Measurements from ENCODE around the gene PTPRZ1. TPM values are rescaled to one million over a fixed set of nuclear protein-coding genes. Genes with fewer than 3 reads are reported as not detected.

Gene PTPRZ1
- total and polyA plus RNA-seq, 2 of the 8 experiments (the other 6 are each of a cell fraction or from before 2014, with no cell fraction given): 112 to 135 TPM

DNA sequence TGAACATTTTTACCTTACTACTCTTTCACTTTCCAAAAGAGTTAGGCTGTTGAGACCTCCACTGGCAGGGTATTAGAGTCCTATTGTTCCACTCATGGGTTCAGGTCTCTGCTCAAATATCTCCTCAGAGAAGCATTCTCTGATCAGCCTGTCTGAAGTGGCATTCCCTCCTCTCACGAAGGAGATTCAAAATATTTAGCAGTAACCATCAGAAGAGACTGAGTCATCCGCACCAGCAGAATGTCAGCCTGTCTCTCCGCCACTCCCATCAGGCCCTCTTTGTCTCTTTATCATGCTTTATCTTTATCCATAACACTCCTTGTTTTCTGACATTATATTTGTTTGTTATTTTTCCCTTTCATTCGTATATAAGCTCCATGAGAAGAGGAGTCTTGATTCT, 192.0 kb downstream of the PTPRZ1 start:
- H3K9me3 ChIP-seq (ENCODE audit: insufficient read depth in 2 of 2, low read depth in 1 of 2, low read length in 1 of 2): no peaks in the 10 kb centered on the region
- no peaks in the 10 kb centered on the region for H3K79me1 ChIP-seq (ENCODE audit: low read depth, low read length)
- H2BK120ac ChIP-seq (replicated peaks; ENCODE audit: low read depth, low read length): no peak overlapping the region
- FAIRE-seq (no peak), DNase-seq (ENCODE audit: low read depth in 1 of 2, low spot score in 2 of 2) (no peak)
- H2BK5ac ChIP-seq (ENCODE audit: low read depth, low read length): no peak overlapping the region
- H3K27ac ChIP-seq (ENCODE audit: low read depth, low read length): no peak overlapping the region
- 89% methylated on average over 4 of the region's 4 CpGs; no CpG with 5 or more reads in 1 of the 2 experiments for WGBS, 2 experiments (ENCODE audit: extremely low coverage in 1 of 2, insufficient coverage in 1 of 2, insufficient read length in 1 of 2, insufficient replicate concordance in 2 of 2, low coverage in 1 of 2, low lambda C conversion rate in 2 of 2, missing lambda C conversion rate in 1 of 2)
- TF ChIP-seq TAF1 (IDR thresholded peaks at IDR 0.05; ENCODE audit: low read depth, low read length): no peak
- no peak for TF ChIP-seq RAD21 (IDR thresholded peaks at IDR 0.05 in 1 of 2, conservative IDR thresholded peaks at IDR 0.05 in 1 of 2; ENCODE audit: low read depth in 2 of 2, low read length in 2 of 2)
- no peak for TF ChIP-seq FOSL1 (IDR thresholded peaks at IDR 0.05; ENCODE audit: insufficient read depth, low read depth, low read length)
- no peak for TF ChIP-seq NRF1 (IDR thresholded peaks at IDR 0.05; ENCODE audit: low read depth, low read length)
- TF ChIP-seq, protein P1, sequence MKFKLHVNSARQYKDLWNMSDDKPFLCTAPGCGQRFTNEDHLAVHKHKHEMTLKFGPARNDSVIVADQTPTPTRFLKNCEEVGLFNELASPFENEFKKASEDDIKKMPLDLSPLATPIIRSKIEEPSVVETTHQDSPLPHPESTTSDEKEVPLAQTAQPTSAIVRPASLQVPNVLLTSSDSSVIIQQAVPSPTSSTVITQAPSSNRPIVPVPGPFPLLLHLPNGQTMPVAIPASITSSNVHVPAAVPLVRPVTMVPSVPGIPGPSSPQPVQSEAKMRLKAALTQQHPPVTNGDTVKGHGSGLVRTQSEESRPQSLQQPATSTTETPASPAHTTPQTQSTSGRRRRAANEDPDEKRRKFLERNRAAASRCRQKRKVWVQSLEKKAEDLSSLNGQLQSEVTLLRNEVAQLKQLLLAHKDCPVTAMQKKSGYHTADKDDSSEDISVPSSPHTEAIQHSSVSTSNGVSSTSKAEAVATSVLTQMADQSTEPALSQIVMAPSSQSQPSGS (IDR thresholded peaks at IDR 0.05; ENCODE audit: low read length): no peak
- no peak for TF ChIP-seq POU5F1 (IDR thresholded peaks at IDR 0.05; ENCODE audit: low read depth, low read length)
- TF ChIP-seq BACH1 (IDR thresholded peaks at IDR 0.05; ENCODE audit: low read length): no peak
- no peak for TF ChIP-seq SP1 (IDR thresholded peaks at IDR 0.05; ENCODE audit: low read depth, low read length)
- no peak overlapping the region for H4K8ac ChIP-seq (ENCODE audit: extremely low read depth, insufficient read depth, low read length)
- H3K4me2 ChIP-seq (ENCODE audit: insufficient read depth in 1 of 2, low read depth in 2 of 2, low read length in 2 of 2): no peak overlapping the region
- peaks cover 0 to 2% of the 10 kb centered on the region in 2 experiments for H4K20me1 ChIP-seq (replicated peaks in 1 of 2; ENCODE audit: control insufficient read depth in 1 of 2, insufficient read depth in 2 of 2, low read length in 2 of 2)
- no peak overlapping the region for H3K4ac ChIP-seq (replicated peaks; ENCODE audit: insufficient read length, low read depth, low read length)
- no peak overlapping the region for H2AFZ ChIP-seq (ENCODE audit: low read length)
- no peak overlapping the region for H3K4me3 ChIP-seq (ENCODE audit: extremely low read depth in 1 of 4, insufficient read depth in 2 of 4, low read depth in 3 of 4, low read length in 4 of 4)
- H3K14ac ChIP-seq (ENCODE audit: insufficient read length): no peak overlapping the region
- H2BK12ac ChIP-seq (ENCODE audit: low read depth, low read length): no peak overlapping the region; the same call in 1 of the 2 replicates
- CTCF ChIA-PET (ENCODE audit: partially characterized antibody): no interaction called here
- no peak overlapping the region for H3K23ac ChIP-seq (ENCODE audit: insufficient read length)
- H3K18ac ChIP-seq (ENCODE audit: extremely low read depth, low read length): no peak overlapping the region
- no peak overlapping the region for H2BK20ac ChIP-seq (ENCODE audit: low read length)
- no peak overlapping the region for H2AK5ac ChIP-seq (ENCODE audit: low read depth, low read length)
- H3K23me2 ChIP-seq (ENCODE audit: low read depth, low read length): no peaks in the 10 kb centered on the region
- no peak overlapping the region for H4K91ac ChIP-seq (replicated peaks; ENCODE audit: insufficient read length, low read length)
- H3K4me1 ChIP-seq (replicated peaks in 1 of 4; ENCODE audit: control insufficient read depth in 3 of 4, insufficient read depth in 4 of 4, low read length in 3 of 4): no peaks in the 10 kb centered on the region; a peak in 1 of 7 replicates
- no peaks in the 10 kb centered on the region for H3K27me3 ChIP-seq (replicated peaks in 1 of 4; ENCODE audit: control insufficient read depth in 3 of 4, extremely low read depth in 1 of 4, insufficient read depth in 3 of 4, low read length in 3 of 4)
- no peak overlapping the region for H3K56ac ChIP-seq (replicated peaks; ENCODE audit: insufficient read length, low read depth, low read length)
- peaks cover 3 to 28% (median 19%) of the 10 kb centered on the region in 4 experiments; a peak in 7 of 8 replicates for H3K36me3 ChIP-seq (ENCODE audit: control insufficient read depth in 2 of 4, insufficient read depth in 4 of 4, low read length in 3 of 4)
- POLR2A ChIA-PET (ENCODE audit: partially characterized antibody): interaction anchor here (1.2 kb wide), 1 partner anchor 17 kb away, joined by 3 read pairs; no protein-coding TSS in a partner anchor
- no peaks in the 10 kb centered on the region for H3K79me2 ChIP-seq (ENCODE audit: control insufficient read depth in 1 of 2, insufficient read depth in 2 of 2, low read length in 2 of 2)
- no peak overlapping the region for H2BK15ac ChIP-seq (ENCODE audit: low read length)
- H3K9ac ChIP-seq (replicated peaks in 1 of 4; ENCODE audit: extremely low read depth in 1 of 4, low read depth in 3 of 4, low read length in 3 of 4): no peak overlapping the region; a peak in 1 of 7 replicates
- no peak overlapping the region for H4K5ac ChIP-seq (ENCODE audit: insufficient read length, low read depth, low read length)

Data from H1 (cell line).